Mammary epithelial cell (primary cell): ENCODE measurements around the gene LPP.

ENCODE experiments used
- CTCF ChIP-seq, 2 donors: IDR thresholded peaks in 1 of 2; conservative IDR thresholded peaks in 1 of 2; 2 replicates each; pipeline ENCODE4 v1.5.1; 2011 to 2012; ENCODE audit warnings: inconsistent platforms in 2 of 2, low read length in 2 of 2, mild to moderate bottlenecking in 2 of 2, control low read depth in 1 of 2, low read depth in 1 of 2; ENCODE audit not compliant: insufficient read depth in 1 of 2; ENCODE audit errors: extremely low read depth in 1 of 2
- EZH2 ChIP-seq: IDR thresholded peaks from 2 replicates; pipeline ENCODE4 v1.6.1; 2012; ENCODE audit warnings: low read length, inconsistent platforms, borderline replicate concordance

- TF ChIP-seq CTCF (conservative IDR thresholded peaks at IDR 0.05 in 1 of 2, IDR thresholded peaks at IDR 0.05 in 1 of 2; ENCODE audit: extremely low read depth in 1 of 2, insufficient read depth in 1 of 2, low read depth in 1 of 2, low read length in 2 of 2) = no peak
- no peak for TF ChIP-seq EZH2
These were observed 593.5 kb downstream of the LPP start for GRCh38 chr3:188747489-188747888.
